Adrenal gland (tissue), 5 donors: ENCODE data around the gene GPC2.

Source experiments
- CTCF ChIP-seq, 6 experiments: fragments of 450-650 bp in 4 of 6; fragments of 200-600 bp in 2 of 6; sonication (generic) in 1 of 6; IDR thresholded peaks; 1 replicate in 5 of 6; 2 replicates in 1 of 6; pipeline versions ENCODE4 v1.5.1 to v1.8.0; 2016 to 2021; ENCODE audit warnings: antibody characterized with exemption in 6 of 6, mild to moderate bottlenecking in 2 of 6, moderate library complexity in 1 of 6
- POLR2A ChIP-seq, 2 donors: fragments of 450-650 bp; IDR thresholded peaks; one replicate each; pipeline ENCODE4 v1.6.1; 2017; ENCODE audit warnings: antibody characterized with exemption in 2 of 2, mild to moderate bottlenecking in 2 of 2, moderate library complexity in 1 of 2
- donor health status: DM: no; HTN: no; CAD: no.

- TF ChIP-seq CTCF (IDR thresholded peaks at IDR 0.05) (no peak), POLR2A (IDR thresholded peaks at IDR 0.05) (no peak)
Measured at GRCh38 chr7:100219271-100219737, 42.1 kb upstream of the GPC2 start.
